Breast epithelium (tissue), 3 donors: ENCODE measurements around the gene TRIM40.

Source experiments
- POLR2A ChIP-seq: fragments of 450-650 bp; IDR thresholded peaks from one replicate; pipeline ENCODE4 v1.6.1; 2016; ENCODE audit warnings: antibody characterized with exemption, mild to moderate bottlenecking, moderate library complexity
- POLR2AphosphoS5 ChIP-seq, 3 donors: sonication (generic); formaldehyde crosslinking; IDR thresholded peaks; one replicate each; pipeline ENCODE4 v1.6.1; 2017; ENCODE audit warnings: antibody characterized with exemption in 3 of 3
- TF ChIP-seq, protein P1 (sequence below), 3 donors: fragments of 450-650 bp; IDR thresholded peaks; one replicate each; pipeline ENCODE4 v1.5.1; 2016 to 2017; ENCODE audit warnings: antibody characterized with exemption in 3 of 3, mild to moderate bottlenecking in 3 of 3, moderate library complexity in 3 of 3

DNA sequence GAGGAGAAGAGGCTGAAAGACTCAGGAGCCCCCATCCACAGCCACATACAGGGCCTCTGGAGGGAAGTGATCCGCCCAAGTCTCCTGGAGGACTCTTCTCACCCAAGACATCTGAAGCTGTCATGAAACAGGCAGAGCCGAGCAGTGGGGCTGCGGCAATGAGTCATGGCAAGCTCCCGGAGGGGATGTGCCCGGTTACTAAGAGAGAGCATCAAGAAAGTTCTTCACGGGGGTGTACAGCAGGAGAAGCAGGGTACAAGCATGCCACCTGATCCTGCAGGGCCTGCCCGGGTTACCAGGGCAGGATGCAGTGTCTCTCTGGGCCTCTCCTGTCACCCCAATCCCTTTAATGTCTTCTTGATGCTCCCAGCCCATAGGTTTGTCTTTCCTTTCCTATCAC lies 56.1 kb downstream of the TRIM40 start:
- TF ChIP-seq, protein P1, sequence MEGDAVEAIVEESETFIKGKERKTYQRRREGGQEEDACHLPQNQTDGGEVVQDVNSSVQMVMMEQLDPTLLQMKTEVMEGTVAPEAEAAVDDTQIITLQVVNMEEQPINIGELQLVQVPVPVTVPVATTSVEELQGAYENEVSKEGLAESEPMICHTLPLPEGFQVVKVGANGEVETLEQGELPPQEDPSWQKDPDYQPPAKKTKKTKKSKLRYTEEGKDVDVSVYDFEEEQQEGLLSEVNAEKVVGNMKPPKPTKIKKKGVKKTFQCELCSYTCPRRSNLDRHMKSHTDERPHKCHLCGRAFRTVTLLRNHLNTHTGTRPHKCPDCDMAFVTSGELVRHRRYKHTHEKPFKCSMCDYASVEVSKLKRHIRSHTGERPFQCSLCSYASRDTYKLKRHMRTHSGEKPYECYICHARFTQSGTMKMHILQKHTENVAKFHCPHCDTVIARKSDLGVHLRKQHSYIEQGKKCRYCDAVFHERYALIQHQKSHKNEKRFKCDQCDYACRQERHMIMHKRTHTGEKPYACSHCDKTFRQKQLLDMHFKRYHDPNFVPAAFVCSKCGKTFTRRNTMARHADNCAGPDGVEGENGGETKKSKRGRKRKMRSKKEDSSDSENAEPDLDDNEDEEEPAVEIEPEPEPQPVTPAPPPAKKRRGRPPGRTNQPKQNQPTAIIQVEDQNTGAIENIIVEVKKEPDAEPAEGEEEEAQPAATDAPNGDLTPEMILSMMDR (IDR thresholded peaks at IDR 0.05): no peak
- no peak for TF ChIP-seq POLR2A
- TF ChIP-seq POLR2AphosphoS5 (IDR thresholded peaks at IDR 0.05): no peak
